ENCODE data around the gene TMEM209. TPM values are rescaled to one million over a fixed set of nuclear protein-coding genes. Genes with fewer than 3 reads are reported as not detected.
"Not testable (repeated sequence)": the region's sequence is repeated elsewhere in the genome, so short reads cannot be mapped to it uniquely, and the experiment has no call there.

The TMEM209 gene
- total RNA-seq: 12.4 TPM

- peak; percentile 86 to 98 (median 97) for DNase-seq (ENCODE audit: low read depth in 2 of 3, low spot score in 2 of 3)
Observed at GRCh38 chr7:130205084-130205947, at the start of gene TMEM209. Gene TMEM209, minus strand, starts transcription at chr7:130205406. Its CDS starts 31 bp downstream, at chr7:130205375.

DNA sequence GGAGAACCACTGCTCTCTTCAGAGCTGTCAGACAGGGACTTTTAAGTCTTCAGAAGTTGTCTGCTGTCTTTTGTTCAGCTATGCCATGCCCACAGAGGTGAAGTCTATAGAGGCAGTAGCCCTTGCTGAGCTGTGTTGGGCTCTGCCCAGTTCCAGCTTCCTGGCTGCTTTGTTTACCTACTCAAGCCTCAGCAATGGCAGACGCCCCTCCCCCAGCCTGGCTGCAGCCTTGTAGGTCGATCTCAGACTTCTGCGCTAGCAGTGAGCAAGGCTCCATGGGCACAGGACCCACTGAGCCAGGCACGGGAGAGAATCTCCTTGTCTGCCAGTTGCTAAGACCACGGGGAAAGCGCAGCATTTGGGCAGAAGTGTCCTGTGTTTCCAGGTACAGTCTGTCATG is 49.3 kb upstream of the TMEM209 start:
- DNase-seq (ENCODE audit: low read depth in 2 of 3, low spot score in 2 of 3): no peak

DNA sequence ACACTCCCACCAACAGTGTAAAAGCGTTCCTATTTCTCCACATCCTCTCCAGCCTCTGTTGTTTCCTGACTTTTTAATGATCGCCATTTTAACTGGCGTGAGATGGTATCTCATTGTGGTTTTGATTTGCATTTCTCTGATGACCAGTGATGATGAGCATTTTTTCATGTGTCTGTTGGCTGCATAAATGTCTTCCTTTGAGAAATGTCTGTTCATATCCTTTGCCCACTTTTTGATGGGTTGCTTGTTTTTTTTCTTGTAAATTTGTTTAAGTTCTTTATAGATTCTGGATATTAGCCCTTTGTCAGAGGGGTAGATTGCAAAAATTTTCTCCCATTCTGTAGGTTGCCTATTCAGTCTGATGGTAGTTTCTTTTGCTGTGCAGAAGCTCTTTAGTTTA is 44.4 kb upstream of the TMEM209 start:
- DNase-seq (ENCODE audit: low read depth in 2 of 3, low spot score in 2 of 3): not testable (repeated sequence)

DNA sequence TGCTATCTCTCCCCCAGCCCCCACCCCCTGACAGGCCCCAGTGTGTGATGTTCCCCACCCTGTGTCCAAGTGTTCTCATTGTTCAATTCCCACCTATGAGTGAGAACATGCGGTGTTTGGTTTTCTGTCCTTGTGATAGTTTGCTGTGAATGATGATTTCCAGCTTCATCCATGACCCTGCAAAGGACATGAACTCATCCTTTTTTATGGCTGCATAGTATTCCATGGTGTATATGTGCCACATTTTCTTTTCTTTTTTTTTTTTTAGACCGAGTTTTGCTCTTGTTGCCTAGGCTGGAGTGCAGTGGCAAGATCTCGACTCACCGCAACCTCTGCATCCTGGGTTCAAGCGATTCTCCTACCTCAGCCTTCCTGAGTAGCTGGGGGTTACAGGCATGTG is 43.6 kb upstream of the TMEM209 start:
- DNase-seq (ENCODE audit: low read depth in 2 of 3, low spot score in 2 of 3): not testable (repeated sequence)

DNA sequence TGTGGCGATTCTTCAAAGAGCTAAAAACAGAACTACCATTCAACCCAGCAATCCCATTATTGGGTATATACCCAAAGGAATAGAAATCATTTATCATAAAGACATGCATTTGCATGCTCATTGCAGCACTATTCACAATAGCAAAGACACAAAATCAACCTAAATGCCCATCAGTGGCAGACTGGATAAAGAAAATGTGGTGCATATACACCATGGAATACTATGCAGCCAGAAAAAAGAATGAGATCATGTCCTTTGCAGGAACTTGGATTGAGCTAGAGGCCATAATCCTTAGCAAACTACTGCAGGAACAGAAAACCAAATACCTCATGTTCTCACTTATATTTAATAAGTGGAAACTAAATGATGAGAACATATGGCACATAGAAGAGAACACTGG is 41.3 kb upstream of the TMEM209 start:
- not testable (repeated sequence) for DNase-seq (ENCODE audit: low read depth in 2 of 3, low spot score in 2 of 3)

GRCh38 chr7:130243486-130243885 is 38.3 kb upstream of the TMEM209 start:
- DNase-seq (ENCODE audit: low read depth in 2 of 3, low spot score in 2 of 3): peak in 1 of 3 donors; percentile 9

DNA sequence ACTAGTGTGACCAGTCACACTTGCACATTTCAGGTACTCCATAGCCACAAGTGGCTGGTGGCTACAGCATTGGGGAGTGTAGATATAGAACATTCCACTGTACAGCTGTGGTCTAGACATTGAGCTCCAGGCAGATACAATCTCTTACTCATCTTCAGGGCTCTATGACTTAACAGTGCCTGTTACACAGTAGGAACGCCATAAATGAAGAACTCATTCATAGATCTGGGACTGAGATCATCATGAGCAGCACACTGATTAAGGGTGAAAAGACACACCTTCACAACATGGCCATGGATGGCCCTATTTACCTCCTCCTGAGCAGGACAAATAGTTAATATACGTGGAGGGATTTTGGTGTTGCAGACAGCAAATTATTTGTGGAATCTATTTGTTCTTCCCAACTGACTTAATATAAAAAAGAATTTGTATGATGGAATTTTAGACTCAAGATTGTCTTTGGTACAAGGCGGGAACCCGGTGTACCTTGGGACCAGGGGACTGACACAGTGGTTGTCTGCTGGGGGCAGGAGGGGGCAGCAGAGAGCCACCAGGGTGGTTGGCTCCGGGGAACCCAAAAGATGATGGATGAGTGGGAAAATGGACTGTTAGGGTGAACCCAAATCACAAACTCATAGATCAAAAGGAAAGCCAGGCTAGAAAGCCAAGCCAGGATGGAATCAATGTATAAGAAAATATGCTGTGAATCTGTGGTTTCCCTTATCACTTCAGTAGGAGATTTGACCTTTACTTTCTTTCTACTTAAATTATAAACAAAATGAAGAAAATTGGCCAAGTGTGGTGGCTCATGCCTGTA is 37.2 kb upstream of the TMEM209 start:
- DNase-seq (ENCODE audit: low read depth in 2 of 3, low spot score in 2 of 3): peak; percentile 10 to 64 (median 49)

DNA sequence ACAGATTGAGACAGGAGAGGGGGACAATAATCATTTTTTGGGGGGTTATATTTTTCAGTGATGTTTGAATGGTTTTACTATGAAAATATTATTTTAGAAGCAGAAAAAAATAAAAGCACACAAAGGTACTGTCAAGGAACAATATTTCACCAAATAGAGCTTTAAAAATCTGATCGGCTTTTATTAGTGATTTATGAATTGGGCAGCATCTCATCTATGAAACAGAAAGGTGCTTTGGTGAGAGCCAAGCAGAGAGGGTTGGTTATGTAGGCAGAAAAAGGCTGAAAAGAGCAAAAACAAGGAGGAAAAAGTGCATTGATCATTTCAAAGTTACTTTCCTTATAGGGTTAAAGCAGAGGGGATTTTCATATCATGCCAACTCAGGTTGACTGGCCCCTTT is 35.0 kb upstream of the TMEM209 start:
- no peak for DNase-seq (ENCODE audit: low read depth in 2 of 3, low spot score in 2 of 3)

DNA sequence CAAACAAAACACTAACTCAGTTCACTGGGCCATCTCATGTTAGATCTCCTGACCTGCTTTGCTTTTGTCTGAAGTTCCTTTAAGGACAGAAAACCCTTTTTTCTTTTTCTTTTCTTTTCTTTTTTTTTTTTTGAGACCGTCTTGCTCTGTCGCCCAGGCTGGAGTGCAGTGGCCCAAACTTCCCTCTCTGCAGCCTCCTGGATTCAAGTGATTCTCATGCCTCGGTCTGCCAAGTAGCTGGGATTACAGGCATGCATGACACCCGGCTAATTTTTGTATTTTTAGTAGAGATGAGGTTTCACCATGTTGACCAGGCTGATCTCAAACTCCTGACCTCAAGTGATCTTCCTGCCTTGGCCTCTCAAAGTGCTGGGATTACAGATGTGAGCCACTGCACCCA is 31.2 kb upstream of the TMEM209 start:
- DNase-seq (ENCODE audit: low read depth in 2 of 3, low spot score in 2 of 3): not testable (repeated sequence)

GRCh38 chr7:130234078-130234477 is 28.9 kb upstream of the TMEM209 start:
- no peak for DNase-seq (ENCODE audit: low read depth in 2 of 3, low spot score in 2 of 3)

DNA sequence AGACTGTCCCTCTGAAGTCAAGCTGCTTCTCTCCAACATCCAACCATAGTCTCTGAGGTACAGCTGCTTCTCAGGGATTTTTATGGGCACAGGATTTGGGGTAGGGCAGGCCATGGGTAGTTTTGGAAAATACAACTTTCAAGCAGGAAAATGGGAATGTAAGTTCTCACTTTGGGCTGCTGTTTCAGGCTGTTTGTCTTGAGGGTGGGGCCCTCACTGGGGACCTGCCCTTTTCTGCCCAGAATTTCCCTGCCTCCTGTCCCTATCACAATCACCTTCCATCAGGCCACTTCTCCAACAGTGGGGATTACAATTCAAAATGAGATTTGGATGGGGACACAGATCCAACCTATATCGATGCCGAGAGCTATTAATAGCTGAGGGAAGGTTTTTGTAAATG is 27.0 kb upstream of the TMEM209 start:
- no peak for DNase-seq (ENCODE audit: low read depth in 2 of 3, low spot score in 2 of 3)

- DNase-seq (ENCODE audit: low read depth in 2 of 3, low spot score in 2 of 3): no peak
Observed at GRCh38 chr7:130231792-130232191, 26.6 kb upstream of the TMEM209 start.

DNA sequence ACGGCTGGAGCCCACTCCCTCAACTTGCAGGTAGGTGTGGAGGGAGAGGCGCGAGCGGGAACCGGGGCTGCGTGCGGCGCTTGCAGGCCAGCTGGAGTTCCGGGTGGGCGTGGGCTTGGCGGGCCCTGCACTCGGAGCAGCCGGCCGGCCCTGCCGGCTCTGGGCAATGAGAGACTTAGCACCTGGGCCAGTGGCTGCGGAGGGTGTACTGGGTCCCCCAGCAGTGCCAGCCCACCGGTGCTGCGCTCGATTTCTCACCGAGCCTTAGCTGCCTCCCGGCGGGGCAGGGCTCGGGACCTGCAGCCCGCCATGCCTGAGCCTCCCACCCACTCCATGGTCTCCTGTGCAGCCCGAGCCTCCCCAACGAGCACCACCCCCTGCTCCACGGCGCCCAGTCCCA is 24.8 kb upstream of the TMEM209 start:
- not testable (repeated sequence) for DNase-seq (ENCODE audit: low read depth in 2 of 3, low spot score in 2 of 3)

DNA sequence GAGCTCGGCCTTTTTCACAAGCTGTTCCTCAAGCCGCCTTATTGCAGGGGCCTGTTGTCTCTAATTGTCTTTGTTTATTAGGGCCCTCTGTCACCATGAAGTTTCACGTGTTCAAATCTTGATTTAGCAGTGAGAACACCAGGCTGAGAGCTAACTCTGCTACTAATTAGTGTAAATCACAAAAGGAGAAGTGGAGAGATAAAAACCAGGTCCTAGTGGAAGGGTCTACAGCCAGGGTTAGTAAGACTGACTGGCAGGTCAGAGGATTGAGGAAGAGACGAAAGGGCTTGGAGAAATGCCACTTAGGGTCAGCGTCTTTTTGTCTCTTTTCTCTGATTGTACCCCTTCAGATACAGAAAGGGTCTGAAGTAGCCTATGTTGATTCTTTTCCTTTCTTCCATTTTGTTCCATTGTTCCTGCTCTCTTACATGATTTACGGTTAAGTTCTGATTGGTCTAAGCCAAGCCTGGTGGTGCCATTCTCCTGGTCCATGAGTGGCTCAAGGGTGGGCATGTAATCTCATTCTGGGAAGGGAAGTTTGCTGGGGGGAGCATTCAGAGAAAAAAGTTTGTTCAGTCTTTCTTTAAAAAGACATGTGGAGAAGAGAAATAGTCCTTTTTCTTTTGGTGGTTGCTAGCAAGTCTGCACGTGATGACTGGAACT is 23.8 kb upstream of the TMEM209 start:
- DNase-seq (ENCODE audit: low read depth in 2 of 3, low spot score in 2 of 3): no peak

DNA sequence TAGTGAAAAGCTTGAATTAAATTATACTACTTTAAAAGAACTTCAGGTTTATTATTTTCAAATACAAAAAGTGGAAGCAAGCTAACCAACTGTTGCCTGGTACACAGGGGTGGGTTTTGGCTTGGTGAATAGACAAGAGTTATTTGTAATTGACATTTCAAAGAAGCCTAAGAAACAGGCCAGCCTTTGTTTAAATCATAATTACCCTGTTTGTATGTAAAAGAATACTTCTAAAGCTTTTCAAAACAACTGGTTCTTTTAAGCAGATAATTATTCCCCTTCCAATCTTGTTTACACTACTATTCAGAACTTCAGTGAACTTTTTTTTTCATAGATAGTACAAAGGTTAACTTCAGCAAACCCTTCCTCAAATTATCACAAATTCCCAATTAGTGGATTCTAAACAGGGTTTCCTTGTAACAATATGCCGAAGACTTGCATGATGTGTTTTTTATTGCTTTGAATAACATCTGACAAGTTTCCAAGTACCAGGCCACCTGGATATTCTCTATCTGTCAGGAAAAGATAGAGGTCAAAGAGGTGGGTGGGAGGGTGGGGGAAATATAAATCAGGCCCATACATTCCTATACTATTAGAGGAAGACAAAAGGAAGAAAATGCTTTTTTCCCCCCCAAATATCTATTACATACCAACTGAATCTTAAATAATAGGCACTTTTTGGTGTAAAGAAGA is 22.8 kb upstream of the TMEM209 start:
- DNase-seq (ENCODE audit: low read depth in 2 of 3, low spot score in 2 of 3): no peak

- DNase-seq (ENCODE audit: low read depth in 2 of 3, low spot score in 2 of 3): no peak
Observed at GRCh38 chr7:130226333-130226732, 21.1 kb upstream of the TMEM209 start.

DNA sequence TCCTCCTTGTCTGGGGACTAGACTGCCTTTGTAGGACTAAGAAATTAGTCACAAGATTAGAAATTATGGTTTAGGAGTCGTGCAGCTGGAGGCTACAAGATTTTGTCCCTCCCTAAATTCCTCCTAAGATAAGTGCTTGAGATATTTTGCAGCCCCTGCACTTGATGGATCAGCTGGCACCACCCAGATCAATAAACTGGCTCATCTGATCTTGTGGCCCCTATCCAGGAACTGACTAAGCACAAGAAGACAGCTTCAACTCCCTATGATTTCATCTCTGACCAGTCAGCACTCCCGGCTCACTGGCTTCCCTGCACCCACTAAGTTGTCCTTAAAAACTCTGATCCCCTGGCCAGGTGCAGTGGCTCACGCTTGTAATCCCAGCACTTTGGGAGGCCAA is 19.7 kb upstream of the TMEM209 start:
- DNase-seq (ENCODE audit: low read depth in 2 of 3, low spot score in 2 of 3): not testable (repeated sequence)

GRCh38 chr7:130224210-130224609 is 19.0 kb upstream of the TMEM209 start:
- no peak for DNase-seq (ENCODE audit: low read depth in 2 of 3, low spot score in 2 of 3)

DNA sequence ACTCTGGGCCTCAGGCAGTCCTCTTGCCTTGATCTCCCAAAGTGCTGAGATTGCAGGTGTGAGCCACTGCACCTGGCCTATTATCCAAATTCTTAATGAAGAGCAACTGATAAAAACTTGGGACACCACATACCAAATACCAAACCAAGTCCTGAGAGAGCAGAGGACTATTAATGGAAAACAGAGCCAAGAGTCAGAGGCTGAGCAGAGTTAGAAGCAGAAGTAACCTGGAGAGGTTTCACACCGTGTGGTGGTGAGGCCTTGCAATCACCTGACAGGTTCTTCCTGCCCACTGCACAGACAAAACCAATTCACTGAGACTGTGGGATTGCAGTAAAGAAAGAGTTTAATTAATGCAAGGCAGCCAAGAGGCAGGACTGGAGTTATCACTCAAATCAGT is 18.4 kb upstream of the TMEM209 start:
- DNase-seq (ENCODE audit: low read depth in 2 of 3, low spot score in 2 of 3): no peak

DNA sequence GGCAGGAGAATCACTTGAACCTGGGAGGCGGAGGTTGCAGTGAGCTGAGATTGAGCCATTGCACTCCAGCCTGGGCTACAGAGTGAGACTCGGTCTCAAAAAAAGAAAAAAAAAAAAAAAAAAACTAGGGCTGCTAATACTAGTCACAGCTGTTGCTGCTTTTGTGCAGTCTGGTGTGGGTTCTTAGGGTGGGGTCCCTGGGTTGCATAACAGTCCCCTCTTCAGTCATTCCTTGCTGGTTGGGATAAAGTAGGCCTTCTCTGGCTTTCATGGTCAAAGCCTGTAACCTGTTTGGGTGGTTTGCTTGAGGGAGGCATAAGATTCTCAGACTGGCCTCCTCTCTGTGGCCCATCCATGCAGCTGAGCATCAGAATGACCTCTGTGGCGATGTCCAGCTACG is 16.5 kb upstream of the TMEM209 start:
- no peak for DNase-seq (ENCODE audit: low read depth in 2 of 3, low spot score in 2 of 3)

GRCh38 chr7:130219871-130220270 is 14.7 kb upstream of the TMEM209 start:
- no peak for DNase-seq (ENCODE audit: low read depth in 2 of 3, low spot score in 2 of 3)
